Measurements from ENCODE around the gene UBE2O. TPM values are rescaled to one million over a fixed set of nuclear protein-coding genes. Genes with fewer than 3 reads are reported as not detected.

Gene UBE2O
- total RNA-seq, 1 experiment from 2014 or later = 19.4 TPM

DNA sequence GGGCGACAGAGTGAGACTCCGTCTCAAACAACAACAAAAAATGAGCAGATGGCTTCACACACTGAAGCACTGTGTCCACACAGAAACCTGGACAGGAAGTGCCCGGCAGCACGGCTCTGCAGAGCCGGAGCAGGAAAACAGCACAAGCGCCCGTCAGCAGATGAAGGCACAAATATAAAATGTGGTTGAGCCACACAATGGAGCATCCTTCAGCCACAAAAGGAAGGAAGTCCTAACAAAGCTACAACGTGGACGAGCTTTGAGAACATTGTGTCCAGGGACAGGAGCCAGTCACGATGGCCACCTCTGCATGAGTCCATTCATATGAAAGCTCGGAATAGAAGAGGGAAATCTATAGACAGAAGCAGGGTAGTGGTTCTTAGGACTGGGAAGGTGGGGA, 32.6 kb upstream of the UBE2O start:
- no peak for DNase-seq (ENCODE audit: low spot score)

DNA sequence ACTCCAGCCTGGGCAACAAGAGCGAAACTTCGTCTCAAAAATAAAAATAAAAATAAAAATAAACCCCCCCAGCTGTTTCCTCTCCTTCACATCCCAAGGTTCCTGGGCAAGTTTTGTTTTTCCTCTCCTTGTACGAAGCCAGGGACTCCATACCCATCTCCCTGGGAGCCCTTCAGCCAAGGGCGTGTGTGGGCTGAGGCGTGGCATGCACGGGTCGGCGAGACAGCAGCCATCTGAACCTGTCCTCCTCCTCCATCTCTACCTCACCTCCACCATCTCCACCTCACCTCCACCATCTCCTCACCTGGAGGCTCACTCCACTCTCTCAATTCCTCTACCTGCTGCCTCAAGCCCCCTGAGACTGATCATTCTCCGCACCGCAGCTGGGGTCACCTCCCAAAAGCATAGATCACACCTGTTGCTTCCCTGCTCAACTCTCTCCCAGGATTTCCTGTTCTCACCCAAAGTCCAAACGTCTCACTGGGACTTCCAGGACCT, 31.3 kb upstream of the UBE2O start:
- no peak for DNase-seq (ENCODE audit: low spot score)

DNA sequence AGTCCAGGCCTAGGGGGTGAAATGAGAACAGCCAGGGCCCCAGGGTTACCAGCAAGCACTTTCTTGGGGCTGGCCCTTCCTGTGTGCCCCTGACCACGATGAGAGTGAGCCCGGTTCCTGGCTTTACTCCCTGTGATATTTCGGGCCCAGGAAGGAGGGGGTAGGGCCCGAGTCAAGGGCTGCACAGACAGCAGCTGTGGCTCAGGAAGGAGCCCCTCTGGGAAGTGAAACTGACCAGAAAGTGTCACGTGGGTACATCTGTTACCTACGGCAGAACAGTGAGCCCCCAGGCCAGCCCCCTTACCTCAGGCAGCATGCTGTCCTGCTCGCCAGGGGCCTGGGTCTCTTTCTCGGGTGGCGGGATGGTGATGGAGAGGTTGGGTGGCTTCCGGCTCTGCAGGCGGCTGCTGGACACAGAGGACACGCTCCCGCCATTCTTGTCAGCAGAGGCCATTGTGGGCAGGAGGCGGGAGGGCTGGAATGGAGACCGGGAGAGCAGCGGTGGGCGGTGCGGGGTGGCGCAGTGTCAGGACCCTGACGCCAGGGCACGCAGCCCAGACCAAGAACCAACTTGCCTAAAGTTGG, 28.2 kb upstream of the UBE2O start:
- no peak for DNase-seq (ENCODE audit: low spot score)

DNA sequence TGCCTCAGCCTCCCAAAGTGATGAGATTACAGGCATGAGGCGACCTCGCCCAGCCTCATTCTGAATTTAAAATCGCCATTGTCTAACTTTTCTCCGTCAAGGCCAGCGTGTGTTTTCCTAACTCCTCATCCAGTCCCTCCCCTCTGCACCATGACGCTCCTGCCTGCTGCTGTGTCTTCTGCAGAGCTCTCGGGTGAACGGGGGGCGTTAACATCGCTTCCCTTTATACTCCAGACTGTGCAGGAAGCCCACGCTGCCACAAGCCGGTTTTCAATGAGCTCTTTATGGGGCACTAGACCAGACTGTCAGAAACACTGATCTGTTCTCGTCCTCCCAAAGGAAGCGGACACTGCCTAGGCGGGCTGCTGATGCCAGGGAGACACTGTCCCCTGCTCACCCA, 27.7 kb upstream of the UBE2O start:
- DNase-seq (ENCODE audit: low spot score) = no peak

DNA sequence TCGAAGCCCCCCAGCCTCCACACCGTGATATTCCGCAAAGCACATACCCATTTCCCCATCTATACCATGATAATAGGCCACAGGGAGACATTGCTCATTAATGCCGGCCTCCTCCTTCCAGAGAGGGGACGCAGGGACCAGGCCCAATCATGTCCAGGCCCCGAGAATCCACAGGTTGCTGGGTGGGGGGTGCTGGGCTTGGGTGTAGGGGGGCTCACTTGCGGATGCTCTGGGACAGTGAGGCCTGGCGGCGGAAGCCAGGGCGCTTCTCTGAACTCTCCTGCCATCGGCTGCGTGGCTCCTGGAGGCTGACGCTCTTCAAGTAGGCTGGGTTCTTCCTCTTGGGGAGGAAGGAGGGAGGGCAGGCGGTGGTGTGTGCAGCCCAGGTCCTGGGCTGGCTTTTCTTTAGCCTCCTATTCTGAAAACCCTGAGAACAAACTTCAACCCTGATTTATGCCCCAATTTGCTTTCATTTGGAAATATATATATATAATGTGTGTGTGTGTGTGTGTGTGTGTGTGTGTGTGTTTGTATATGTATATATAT, 26.6 kb upstream of the UBE2O start:
- DNase-seq (ENCODE audit: low spot score) = no peak

DNA sequence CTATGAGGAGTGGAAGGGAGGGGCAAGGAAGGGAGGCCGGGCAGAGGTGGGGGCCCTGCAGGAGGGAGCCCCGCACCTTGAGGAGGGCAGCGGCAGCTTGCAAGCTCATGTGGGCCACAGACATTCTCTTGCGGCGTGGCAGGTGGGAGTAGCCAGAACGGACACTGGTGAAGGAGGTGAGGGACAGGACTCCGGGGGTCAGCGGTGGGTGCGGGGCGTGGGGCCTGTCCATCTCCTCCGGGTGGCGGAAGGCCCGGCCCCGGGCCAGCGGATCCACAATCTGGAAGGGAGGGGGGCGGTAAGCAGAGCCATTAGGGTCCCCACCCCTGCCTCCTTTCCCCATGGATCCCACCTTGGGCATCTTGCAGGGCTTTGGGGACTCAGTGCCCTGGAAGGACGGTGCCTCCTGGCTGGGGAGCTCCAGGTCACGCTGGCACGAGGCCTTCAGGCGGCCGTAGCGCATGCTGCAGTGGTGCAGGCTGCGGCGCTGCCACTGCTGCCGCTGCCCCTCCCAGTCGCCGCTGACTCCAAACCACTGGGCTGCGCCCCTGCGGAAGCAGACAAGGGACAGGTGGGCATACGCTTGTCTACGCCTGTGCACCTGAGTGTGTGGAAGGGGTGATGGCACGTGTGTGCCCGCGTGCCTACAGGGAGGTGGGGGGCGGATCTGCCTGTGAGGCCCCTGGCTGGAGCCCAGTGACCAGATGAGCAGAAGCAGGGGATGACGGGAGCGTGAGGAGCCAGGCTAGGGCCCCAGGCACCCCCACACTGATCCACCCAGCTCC, 26.0 kb upstream of the UBE2O start:
- no peak for DNase-seq (ENCODE audit: low spot score)

DNA sequence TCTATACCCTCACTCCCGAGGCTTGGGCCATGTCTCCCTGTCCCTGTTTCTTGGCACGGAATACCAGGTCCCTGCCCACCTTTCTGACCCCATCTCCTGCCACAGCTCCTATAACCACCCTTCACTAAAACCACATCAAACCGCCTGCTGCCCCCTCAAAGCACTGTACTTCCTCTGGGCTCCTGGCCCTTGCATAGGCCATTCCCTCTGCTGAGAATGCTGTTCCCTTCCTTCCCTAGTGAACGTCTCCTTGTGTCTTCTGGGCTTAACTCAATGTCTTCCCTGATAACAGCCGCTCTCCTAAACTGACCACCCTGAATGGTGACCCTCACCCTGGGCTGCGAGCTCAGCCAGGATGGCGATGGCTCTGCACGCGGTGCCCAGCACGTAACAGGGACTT, 25.1 kb upstream of the UBE2O start:
- no peak for DNase-seq (ENCODE audit: low spot score)

DNA sequence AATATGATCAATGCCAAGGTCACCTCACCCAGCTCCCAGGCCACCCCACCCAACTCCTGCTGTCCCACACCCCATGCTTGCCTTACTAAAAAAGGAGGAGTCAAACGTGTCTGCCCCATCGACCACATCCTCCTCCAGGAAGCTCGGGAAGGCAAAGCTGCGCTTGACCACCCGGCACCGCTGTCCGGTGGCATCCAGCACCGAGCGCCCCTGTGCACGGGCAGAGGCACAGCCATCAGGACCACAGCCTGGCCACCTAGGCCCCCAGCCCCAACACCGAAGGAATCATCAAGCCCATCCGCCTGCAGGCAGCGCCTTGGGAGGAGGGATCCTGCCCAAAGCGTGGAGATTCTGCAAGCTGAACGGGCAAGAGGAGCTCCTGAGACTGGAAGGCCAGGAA, 24.6 kb upstream of the UBE2O start:
- no peak for DNase-seq (ENCODE audit: low spot score)

DNA sequence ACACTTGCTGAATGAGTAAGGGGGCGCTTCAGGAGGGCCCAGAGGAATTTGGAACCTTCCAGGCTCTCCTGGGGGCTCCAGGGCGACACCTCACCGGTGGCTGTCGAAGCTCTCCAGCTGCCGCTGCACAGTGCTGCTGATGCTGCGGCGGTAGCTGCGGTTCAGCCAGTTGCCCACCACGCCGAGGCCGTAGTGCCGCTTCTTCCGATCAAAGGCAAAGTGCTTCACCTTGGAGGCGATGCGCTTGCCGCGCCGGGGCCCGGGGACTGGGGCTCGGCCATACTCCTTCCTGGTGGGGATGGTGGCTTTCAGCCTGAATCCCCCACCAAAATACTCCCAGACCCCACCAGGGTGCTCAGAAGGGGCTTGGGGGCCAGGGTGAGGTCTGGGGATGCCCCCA, 23.8 kb upstream of the UBE2O start:
- no peak for DNase-seq (ENCODE audit: low spot score)

DNA sequence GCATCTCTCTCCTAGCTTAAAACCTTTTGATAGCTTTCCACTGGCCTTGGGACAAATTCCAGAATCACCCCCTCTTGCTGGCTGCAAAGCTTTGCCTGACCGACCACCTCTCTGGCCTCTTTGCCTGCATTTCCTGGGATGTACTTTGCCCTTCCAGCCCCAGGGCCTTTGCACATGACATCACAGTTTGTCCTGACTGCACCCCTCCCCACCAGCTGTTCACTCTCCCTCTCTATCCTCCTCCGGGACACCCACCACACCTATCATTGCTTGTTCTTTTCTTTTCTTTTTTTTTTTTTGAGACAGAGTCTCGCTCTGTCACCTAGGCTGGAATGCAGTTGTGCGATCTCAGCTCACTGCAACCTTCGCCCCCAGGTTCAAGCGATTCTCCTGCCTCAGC, 22.4 kb upstream of the UBE2O start:
- no peak for DNase-seq (ENCODE audit: low spot score)

DNA sequence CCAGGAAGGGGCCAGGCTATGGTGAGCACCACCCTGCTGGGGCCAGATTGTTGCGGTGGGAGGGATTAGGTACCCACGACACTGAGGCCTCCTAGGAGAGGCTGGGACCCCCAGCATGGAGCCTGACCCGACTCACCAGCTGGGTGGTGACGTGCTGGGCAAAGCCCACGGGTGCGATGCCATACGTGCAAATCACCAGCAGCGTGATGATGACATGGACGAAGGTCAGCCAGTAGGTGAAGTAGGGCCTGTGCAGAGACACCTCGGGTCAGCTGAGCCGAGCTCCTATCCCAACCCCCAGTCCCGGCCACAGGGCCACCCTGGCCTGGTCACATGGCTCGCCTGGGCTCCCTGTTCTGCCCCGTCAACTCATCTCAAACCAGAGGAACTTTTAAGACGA, 21.9 kb upstream of the UBE2O start:
- DNase-seq (ENCODE audit: low spot score) = no peak

DNA sequence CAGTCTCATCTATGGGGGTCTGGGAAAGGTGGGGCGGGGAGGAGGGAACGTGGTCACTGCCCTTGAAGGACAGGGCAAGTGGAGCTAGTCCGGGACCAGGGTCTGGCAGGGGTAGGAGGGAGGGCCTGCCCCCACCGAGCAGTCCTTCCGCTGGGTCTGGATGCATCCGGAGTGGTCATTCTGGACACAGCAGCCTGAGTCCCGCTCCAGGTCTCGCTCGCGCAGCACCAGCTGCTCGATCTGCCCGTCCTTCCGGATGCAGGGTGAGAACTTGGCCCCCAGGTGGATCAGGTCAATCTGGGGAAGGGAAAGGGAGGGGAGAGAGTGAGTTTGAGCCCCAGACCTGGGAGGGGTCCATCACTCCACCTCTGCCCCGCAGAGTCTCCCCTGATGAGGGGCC, 21.3 kb upstream of the UBE2O start:
- DNase-seq (ENCODE audit: low spot score) = no peak

DNA sequence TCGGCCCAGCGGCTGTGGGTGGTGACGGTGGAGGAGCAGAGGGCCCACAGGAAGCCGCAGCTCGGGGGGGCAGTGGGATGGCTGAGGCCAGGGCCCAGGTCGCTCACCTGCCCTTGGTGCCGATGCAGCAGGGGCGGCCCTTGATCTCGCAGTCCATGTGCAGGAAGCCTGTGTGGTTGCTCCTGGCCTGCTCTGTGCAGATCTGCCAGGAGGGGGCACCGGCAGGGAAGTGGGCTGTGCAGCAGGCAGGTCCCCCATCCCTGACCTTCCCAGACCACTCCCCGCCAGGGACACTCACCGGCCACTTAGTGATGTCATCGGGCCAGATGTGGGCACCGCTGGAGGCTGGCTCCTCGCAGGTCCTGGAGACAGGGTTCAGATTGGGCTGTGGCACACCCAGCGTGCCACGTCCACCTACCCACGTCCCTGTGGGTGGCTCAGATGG, 20.6 kb upstream of the UBE2O start:
- no peak for DNase-seq (ENCODE audit: low spot score)

DNA sequence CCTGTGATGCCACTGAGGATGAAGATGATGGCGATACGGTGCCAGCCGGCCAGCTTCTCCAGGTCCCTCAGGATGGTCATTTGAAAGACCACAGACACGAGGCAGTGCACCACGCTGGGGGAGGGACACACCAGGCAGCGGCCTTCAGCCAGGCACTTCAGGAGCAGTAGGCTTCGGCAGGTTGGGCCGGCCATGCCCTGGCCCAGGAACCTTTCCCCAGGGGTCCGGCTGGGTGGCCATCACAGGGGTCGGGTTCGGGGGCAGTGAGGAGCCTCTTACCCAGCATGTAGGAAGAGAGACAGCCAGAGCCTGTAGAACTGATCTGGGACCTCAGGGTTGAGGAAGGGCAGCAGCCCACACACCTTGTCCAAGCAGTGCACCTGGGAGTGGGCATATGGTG, 19.8 kb upstream of the UBE2O start:
- DNase-seq (ENCODE audit: low spot score) = no peak

DNA sequence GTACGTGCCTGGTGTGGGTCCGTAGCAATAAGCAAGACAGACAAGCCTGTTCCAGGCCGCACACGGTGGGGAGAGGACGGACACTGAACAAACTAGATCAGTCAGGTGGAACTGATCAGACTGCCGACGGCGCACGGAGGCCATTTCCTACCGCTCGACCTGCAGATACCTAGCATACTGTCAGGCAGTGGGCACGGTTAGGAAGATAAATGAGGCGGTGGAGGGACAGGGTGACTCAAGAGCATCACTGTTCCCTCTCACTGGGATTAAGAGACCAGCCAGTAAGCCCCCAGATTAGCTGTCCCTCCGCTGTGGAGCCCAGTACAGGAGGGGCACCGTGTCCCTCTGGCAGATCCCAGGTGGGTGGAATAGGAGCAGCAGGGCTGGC, 19.3 kb upstream of the UBE2O start:
- DNase-seq (ENCODE audit: low spot score) = no peak

DNA sequence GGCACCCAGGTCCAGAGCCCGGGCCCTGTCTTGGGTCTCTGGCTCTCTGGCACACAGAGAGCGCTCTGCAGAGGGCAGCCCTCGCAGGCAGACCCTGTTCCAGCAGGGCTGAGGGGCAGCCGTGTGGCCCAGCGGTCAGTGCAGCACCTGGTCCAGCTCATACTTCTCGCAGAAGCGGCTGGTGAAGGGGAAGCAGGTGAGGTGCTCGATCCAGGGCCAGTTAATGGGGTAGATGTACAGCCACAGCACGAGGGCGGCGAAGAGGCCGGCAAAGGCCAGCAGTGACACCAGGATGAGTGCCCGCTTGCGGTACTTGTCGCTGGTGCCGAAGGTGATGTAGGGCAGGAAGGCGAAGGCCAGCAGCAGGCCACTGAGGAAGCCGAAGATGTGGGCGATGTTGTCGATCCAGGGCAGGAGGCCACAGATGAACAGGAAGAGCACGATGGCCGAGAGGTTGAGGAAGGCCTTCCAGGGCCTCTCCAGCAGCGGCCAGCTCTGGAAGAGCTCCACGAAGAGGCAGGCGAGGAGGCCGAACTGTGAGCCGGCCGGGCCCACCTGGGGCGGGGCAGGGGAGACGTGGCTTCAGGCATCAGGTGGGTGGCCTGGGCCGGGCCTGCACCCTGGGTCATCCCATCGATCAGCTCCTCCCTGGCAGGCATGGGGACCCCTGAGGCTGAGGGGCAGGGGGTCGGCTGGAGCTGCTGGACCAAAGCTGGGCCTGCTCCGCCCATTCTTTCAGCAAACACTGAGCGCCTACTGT, 18.7 kb upstream of the UBE2O start:
- DNase-seq (ENCODE audit: low spot score) = no peak

DNA sequence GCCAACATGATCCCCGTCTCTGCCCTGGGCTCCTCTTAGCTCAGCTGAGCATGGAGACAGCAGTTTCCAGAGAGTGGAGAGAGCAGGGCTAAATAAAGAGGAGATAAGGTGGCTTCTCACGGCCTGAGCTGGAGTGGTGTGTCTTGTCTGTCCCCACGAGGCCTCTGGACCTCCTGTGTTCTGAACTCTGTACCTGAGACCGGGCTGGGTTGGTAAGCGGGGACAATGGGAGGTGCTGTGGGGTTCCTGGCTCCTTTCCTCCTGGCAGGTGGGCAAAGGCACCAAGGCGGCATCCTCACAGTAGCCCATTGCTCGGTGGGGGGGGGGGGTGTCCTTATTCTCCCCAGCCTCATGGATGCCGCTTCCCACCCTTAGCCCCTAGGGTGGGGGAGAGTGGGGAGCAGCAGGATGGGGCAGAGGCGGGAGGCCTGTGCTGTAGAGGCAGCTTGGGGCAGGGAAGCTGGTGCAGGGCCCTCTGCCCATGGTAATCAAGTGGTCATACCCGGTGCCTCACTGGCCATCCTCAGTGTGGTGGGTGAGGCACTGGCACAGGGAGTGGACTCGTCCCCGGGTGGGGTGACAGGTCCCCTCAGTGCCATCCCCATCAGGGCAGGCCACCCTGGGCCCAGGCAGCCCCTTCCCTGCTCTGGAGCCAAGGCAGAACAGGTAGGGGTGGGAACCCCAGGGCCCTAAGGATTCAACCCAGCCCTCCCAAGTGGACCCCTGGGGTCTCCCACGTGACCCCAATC, 17.2 kb upstream of the UBE2O start:
- DNase-seq (ENCODE audit: low spot score) = no peak

DNA sequence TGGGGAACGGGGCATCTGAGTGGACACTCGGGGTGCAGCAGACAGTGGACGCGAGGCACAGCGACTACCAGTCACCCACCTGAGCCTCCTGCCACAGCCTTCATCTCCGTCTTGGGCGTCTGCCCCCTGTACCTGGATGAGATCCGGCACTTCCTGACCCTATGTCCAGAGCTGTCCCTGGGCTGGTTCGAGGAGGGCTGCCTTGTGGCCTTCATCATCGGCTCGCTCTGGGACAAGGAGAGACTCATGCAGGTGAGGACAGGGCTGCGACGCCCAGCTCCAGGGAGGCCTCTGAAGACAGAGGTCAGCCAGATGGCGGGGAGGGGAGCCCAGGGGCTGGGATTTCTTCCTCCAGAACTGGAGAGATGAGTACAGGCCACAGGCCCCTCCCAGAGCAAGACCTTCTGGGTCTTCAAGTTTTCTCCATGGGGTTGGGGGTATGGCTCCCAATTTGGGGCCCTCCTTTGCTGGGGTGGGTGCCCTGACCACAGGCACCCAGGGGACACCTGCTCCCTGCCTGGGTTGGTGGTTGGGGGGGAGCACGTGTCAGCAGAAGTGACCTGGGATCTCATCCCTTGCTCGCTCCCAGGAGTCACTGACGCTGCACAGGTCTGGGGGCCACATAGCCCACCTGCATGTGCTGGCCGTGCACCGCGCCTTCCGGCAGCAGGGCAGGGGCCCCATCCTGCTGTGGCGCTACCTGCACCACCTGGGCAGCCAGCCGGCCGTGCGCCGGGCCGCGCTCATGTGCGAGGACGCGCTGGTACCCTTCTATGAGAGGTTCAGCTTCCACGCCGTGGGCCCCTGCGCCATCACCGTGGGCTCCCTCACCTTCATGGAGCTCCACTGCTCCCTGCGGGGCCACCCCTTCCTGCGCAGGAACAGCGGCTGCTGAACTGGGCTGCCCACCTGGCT, 16.4 kb upstream of the UBE2O start:
- DNase-seq (ENCODE audit: low spot score) = no peak

DNA sequence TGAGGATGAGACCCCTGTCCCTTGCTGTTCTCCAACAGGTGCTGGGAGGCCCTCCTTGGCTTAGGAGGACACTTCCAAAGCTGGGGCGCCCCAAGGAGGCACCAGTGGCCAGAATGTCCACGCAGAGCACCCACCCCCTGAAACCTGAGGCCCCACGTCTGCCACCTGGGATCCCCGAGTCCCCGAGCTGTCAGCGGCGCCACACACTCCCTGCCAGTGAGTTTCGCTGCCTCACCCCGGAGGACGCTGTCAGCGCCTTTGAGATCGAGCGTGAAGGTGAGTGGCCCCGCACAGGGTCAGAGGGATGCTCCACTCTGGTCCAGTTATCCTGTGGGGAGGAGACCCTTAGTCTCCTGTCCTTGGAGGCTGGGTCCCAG, 15.7 kb upstream of the UBE2O start:
- no peak for DNase-seq (ENCODE audit: low spot score)

DNA sequence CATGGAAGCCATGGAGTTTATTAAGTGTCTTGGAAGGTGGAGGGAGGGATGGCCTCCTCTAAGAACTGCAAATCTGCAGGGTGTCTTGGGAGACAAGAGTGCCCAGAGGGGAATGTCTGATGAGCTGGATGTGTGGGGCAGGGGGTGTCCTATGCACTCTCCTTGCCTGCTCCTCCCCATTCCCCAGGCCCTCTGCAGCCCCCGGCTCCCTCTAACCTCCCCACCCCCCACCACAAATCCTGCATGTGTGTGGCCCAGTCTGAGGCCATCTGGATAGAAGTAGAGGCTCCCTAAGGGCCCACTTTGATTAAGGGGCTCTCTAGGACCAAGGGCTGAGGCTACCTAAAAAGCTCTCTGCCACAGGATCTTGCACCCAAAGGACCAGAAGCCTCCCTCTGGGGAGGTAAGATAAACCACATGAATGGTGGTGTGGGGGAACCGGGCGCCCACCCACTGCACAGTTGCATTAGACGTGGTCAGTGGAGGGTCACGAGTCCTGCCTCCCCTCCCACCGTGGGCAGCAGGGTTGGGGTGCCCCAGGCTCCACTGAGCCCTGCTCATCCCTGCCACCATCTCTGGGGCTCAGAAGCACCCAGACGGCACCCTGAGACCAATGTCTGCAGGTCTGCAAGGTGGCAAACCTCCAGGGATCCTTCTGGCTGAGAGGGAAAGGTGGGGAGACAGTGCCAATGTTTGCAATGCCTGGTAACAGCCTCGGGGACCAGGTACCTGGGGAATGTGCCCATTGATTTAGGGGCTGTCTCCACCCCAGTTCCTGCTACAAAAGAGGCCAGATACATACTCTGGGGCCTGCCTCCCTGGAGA, 15.1 kb upstream of the UBE2O start:
- no peak for DNase-seq (ENCODE audit: low spot score)
